MG63 (cell line): ENCODE measurements around the gene CRYZL1. TPM values are rescaled to one million over a fixed set of nuclear protein-coding genes. Genes with fewer than 3 reads are reported as not detected.

Experiments used
- DNase-seq: peaks from one replicate; pipeline ENCODE4 v3.0.0-alpha.2; 2020
- H3K27me3 ChIP-seq: fragments of 250-450 bp; sonication (Bioruptor Pico); 2 replicates; pipeline ENCODE4 v1.5.1; 2020; ENCODE audit warnings: mild to moderate bottlenecking, moderate library complexity
- H3K36me3 ChIP-seq: fragments of 250-450 bp; sonication (Bioruptor Pico); 2 replicates; pipeline ENCODE4 v1.5.1; 2020; ENCODE audit warnings: mild to moderate bottlenecking, moderate library complexity
- H3K4me3 ChIP-seq: fragments of 250-450 bp; sonication (Bioruptor Pico); 2 replicates; pipeline ENCODE4 v1.5.1; 2020; ENCODE audit warnings: mild to moderate bottlenecking, moderate library complexity
- H3K9me3 ChIP-seq: fragments of 250-450 bp; sonication (Bioruptor Pico); 2 replicates; pipeline ENCODE4 v1.5.1; 2020; ENCODE audit warnings: mild to moderate bottlenecking, moderate library complexity
- total RNA-seq: library from RNA; depleted of rRNA; stranded (reverse); fragments of >200 nt; shearing (Covaris generic); gene quantifications from 2 replicates; pipeline ENCODE4 v1.2.3, GENCODE V29; 2014; ENCODE audit warnings: low replicate concordance

The CRYZL1 gene
- total RNA-seq, 1 experiment from 2014 or later: 7.8 TPM

DNA sequence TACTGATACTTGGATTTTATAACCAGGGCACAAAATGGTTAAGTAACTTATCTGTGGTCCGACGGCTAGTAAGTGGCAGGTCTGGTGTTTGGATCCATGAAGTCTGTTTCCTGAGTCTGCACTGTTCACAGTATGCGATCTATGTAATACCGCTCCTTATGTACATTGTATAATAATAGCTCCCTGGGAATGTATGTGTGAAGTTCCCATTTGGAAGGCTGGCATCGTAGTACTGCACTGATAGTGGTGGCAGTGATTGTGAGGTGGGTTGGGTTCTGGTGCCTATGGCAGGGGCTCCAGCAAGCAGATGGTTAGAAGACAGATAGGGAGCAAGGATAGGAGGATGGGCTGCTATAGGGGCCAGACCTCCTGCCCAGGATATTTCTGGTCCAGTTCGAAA is 26.1 kb upstream of the CRYZL1 start:
- no peaks in the 10 kb centered on the region for H3K27me3 ChIP-seq
- H3K4me3 ChIP-seq: no peak overlapping the region
- no peaks in the 10 kb centered on the region for H3K36me3 ChIP-seq
- no peak for DNase-seq
- no peaks in the 10 kb centered on the region for H3K9me3 ChIP-seq

DNA sequence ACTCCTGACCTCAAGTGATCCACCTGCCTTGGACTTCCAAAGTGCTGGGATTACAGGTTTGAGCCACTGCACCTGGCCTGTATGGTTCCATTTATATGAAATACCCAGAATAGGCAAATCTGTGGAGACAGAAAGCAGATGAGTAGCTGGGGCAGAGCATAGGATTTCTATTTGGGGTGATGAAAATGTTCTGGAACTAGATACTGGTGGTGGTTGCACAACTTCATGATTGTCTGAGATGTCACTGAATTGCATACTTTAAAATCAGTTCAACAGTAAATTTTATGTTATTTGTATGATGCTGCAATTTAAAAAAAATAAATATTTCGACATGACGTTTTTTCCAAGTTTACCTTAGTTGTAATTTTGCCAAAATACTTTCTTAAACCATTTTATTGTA is 24.6 kb upstream of the CRYZL1 start:
- Histone ChIP-seq H3K27me3 (no peaks in the 10 kb centered on the region), H3K4me3 (no peak overlapping the region), H3K9me3 (no peaks in the 10 kb centered on the region; the same call in 1 of the 2 replicates), H3K36me3 (no peaks in the 10 kb centered on the region)
- DNase-seq: no peak

DNA sequence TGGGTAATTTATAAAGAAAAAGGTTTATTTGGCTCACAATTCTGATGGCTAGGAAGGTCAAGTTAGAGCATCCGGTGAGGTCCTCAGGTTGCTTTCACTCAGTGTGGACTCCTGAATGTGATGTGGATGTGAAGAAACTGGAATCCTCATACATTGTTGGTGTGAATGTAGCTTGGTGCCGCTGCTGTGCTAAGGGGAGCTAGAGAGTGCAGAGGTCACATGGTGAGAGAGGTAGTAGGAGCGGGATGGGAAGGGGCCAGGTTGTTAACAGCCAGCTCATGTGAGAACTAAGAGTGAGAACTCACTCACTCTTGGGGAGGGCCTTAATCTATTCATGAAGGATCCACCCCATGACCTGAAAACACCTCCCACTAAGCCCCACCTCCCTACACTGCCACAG is 22.6 kb upstream of the CRYZL1 start:
- peaks cover 8% of the 10 kb centered on the region for H3K9me3 ChIP-seq
- no peak overlapping the region for H3K4me3 ChIP-seq
- no peaks in the 10 kb centered on the region for H3K27me3 ChIP-seq
- H3K36me3 ChIP-seq: no peaks in the 10 kb centered on the region
- no peak for DNase-seq

DNA sequence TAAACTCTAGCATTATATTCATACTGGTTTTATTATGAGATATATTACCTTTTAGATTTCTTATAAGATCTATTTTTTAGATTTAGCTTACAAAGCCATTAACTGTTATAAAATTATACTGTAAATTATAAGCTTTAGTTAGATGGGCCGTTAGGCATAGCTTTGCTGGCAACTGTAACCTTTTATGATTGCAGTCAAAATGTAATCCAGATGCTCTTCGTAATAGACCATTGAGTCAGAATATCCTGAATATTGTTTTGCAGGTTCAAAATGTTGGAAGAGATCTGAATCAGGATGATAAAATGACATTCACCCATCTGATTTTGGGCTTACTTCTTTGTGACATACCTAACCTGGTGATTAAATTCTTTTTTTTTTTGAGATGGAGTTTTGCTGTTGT is 21.7 kb upstream of the CRYZL1 start:
- H3K4me3 ChIP-seq: no peak overlapping the region
- no peak for DNase-seq
- H3K9me3 ChIP-seq: peaks cover 8% of the 10 kb centered on the region
- no peaks in the 10 kb centered on the region for H3K27me3 ChIP-seq
- no peaks in the 10 kb centered on the region; the same call in 1 of the 2 replicates for H3K36me3 ChIP-seq

DNA sequence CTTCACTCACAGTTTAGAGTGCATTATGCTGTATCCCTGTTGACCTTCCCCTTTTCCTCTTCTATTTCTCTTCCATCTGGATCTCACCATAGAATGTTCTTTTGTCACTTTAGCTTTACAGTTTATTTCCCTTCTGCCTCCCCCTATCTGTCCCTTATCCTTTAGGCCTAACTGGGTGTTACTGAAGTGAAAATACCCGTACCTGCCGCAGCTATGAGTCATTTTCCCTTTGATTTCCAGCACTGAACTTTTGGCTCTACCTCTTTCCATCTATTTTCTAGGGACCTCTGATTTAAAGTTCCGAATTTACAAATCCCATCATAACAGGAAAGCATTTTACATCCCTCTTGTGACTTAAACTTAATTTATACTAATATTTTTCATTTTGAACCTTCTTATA is 20.5 kb upstream of the CRYZL1 start:
- H3K9me3 ChIP-seq: peaks cover 10% of the 10 kb centered on the region
- H3K27me3 ChIP-seq: no peaks in the 10 kb centered on the region
- no peak for DNase-seq
- no peak overlapping the region for H3K4me3 ChIP-seq
- no peaks in the 10 kb centered on the region; the same call in 1 of the 2 replicates for H3K36me3 ChIP-seq

DNA sequence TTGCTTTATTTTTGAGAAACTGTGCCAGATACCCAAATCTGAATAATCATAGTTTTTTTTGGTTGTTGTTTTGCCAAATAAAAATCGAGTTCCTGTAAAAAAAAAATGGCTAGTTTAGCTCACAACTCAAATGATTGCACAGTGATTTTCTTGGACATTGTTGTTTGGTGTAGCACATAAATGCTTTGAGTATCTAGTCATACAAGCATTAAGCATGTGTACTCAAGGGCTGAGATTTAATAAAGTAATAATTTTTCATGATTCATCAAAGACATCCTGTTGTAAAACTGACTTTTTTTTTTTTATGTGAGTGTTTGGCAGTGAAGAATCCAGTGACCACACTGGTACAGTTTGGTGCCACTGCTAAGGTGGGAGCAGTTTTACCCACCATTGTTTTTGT is 19.6 kb upstream of the CRYZL1 start:
- no peaks in the 10 kb centered on the region for H3K27me3 ChIP-seq
- no peak overlapping the region for H3K4me3 ChIP-seq
- peaks cover 10% of the 10 kb centered on the region for H3K9me3 ChIP-seq
- no peaks in the 10 kb centered on the region; the same call in 1 of the 2 replicates for H3K36me3 ChIP-seq
- no peak for DNase-seq

DNA sequence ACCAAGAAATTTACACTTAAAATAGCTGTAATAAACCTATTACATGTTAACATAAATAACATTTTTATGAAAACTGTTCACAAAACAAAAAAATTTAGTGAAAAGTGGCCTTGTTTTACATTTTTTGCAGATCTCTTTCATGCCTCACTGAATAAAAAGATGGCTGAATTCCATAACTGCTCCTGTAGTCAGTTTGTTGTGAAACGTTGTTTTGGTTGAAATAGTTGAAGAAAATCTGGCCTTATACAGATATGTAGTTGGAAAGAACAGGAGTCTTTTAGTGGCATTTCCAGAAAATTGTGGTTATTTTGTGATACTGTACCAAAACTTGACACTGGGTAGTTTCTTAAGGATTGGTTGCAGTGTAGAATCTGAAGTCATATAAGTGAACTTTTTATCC is 18.9 kb upstream of the CRYZL1 start:
- H3K27me3 ChIP-seq: no peaks in the 10 kb centered on the region
- no peak for DNase-seq
- no peaks in the 10 kb centered on the region; the same call in 1 of the 2 replicates for H3K36me3 ChIP-seq
- H3K9me3 ChIP-seq: peaks cover 10% of the 10 kb centered on the region
- H3K4me3 ChIP-seq: no peak overlapping the region

DNA sequence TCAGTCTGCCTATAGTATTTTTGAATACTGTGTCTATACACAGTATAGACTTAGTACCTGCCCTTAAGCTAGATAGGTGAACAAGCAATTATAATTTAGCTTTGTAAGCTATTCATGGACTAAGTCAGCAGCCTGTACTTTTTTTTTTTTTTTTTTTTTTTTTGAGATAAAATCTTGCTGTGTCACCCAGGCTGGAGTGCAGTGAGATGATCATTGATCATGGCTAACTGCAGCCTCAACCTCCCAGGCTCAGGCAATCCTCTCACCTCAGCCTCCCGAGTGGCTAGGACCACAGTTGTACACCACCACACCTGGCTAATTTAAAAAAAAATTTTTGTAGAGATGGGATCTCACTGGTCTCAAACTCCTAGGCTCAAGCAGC is 18.0 kb upstream of the CRYZL1 start:
- H3K27me3 ChIP-seq: no peaks in the 10 kb centered on the region
- no peak overlapping the region for H3K4me3 ChIP-seq

DNA sequence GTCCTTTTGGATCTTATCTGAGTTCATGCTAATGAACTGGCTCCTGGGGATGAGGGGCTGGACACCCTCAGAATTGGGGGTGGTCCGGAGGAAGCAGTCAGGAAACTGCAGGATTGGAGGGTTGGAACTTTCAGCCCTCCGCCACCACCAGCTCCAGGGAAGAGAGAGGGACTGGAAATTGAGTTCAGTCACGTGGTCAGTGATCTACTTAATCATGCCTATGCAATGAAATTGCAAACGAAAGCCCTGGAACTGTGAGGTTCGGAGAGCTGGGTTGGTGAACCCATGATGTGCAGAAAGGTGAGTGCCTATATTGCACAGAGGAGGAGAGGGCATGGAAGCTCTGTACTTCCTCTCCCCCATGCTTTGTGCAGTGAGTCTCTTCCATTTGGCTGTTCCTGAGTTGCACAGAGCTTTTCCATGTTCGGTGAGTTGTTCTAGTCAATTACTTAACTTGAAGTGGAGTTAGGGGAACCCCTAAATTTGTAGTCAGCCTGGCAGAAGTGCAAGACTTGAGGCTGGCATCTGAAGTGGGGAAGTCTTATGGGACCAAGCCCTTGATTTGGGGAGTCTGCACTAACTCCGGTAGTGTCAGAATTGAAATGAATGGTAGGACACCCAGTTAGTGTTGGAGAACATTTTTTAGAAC is 17.5 kb upstream of the CRYZL1 start:
- no peak for DNase-seq
- Histone ChIP-seq H3K27me3 (no peaks in the 10 kb centered on the region), H3K9me3 (peaks cover 10% of the 10 kb centered on the region), H3K36me3 (no peaks in the 10 kb centered on the region; the same call in 1 of the 2 replicates), H3K4me3 (no peak overlapping the region)

More for the DNA sequence above, 18.0 kb upstream of the CRYZL1 start:
- no peak for DNase-seq
- no peaks in the 10 kb centered on the region; the same call in 1 of the 2 replicates for H3K36me3 ChIP-seq
- peaks cover 10% of the 10 kb centered on the region for H3K9me3 ChIP-seq

DNA sequence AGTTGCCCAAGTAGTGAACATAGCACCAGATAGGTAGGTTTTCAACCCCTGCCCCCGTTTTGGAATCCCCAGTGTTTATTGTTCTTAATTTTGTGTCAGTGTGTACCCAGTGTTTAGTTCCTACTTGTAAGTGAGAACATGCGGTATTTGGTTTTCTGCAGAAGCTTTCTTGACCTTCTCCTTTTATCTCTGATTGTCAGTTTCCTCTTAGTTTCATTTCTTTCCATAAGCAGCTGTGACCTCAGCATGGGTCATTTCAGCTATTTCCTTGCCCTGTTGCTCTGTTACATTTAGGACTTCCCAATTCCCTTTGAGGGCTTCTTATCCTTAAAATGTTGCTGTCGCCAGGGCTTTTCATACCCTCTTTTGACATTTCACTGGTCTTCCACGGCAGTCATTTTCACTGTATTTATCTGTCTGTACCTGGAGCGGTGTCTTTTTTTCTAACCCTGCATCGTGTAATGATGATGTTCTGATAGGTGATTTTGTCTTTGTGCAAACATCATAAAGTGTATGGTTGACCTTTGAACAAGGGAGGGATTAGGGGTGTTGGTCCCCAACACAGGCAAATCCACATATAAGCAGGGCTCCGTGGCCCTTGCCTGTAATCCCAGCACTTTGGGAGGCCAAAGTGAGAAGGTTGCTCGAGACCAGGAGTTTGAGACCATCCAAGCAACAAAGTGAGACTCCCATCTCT is 15.7 kb upstream of the CRYZL1 start:
- no peaks in the 10 kb centered on the region for H3K27me3 ChIP-seq
- H3K9me3 ChIP-seq: peaks cover 10% of the 10 kb centered on the region
- H3K36me3 ChIP-seq: no peaks in the 10 kb centered on the region; the same call in 1 of the 2 replicates
- no peak overlapping the region for H3K4me3 ChIP-seq
- DNase-seq: no peak

DNA sequence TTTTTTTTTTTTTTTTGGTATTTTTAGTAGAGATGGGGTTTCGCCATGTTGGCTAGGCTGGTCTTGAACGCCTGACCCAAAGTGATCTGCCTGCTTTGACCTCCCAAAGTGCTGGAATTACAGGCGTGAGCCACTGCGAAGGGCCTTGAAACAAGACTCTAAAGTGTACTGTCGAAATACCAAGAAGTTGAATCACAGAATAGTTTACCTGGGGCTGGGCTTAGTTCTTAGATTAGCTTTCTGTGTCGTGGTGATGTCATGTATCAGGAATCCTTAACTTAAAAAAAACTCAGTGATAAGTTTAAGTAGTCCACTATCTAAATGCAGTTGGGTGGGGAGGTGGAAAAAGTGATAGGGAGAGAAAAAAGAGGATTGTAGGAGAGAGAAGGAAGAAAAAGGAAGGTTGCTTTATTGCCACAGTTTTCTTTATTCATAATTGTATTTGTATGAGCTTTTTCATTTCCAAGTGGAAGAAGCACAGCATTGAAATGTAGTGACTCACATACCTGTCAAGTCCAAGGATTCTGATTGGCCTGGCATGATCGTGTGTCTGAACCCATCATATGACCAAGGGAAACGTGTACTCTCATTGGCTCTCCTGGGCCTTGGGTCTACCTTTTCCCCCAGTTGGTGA is 14.2 kb upstream of the CRYZL1 start:
- Histone ChIP-seq H3K4me3 (no peak overlapping the region), H3K9me3 (peaks cover 7% of the 10 kb centered on the region), H3K27me3 (no peaks in the 10 kb centered on the region), H3K36me3 (no peaks in the 10 kb centered on the region; the same call in 1 of the 2 replicates)
- peak; percentile 47 for DNase-seq

DNA sequence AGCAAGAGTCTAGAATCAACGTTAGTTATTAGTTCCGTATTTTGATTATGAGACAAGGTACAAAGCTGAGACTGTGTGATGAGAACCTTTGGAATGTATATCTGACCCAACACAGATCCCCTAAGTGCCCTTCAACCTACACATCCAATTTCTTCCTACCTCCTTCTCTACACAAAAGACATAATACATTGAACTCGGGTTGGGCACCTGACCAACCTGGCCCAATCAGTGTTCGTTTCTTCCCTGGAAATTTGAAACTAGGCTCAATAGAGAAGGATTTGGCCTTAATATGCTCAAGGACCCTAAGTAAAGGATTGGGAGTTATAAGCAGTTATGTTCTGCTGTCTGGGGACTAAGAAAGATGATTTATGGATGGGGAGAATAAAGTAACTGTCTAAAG is 12.9 kb upstream of the CRYZL1 start:
- H3K4me3 ChIP-seq: no peak overlapping the region
- 0 out of 2 replicates have a peak, but pooled peaks cover 2% of the 10 kb centered on the region for H3K9me3 ChIP-seq
- H3K36me3 ChIP-seq: no peaks in the 10 kb centered on the region; the same call in 1 of the 2 replicates
- no peak for DNase-seq
- no peaks in the 10 kb centered on the region for H3K27me3 ChIP-seq

DNA sequence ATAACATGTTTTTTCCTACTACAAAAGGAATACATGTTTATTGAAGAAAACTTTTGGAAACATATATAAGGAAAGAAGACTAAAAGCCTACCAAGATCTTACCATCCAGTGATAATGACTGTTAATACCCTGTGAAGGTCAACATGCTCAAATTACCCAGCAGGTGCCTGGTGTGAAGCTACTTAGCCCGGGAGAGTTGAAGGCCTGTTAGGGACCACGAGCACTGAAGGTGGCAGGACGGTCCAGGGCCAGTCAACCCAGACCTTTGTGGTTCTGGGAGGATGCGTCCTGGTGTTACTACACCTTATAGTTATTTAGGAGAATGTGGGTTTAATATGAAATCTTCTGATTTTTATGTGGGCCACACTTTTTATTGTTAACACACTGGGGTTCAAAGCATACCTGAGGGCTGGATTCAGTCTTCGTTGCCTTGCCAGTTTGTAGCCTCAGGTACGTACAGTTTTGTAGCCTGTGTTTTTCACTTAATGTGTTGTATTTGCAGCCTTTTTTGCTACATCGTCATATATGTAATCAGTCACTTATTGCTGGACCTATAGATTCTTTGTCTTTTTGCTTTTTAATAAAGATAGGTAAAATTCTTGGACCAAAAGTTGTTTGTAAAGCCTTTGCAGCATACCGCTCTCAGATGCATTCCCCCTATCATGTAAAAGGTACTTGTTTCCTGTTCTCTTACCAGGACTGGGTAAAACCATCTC is 10.6 kb upstream of the CRYZL1 start:
- no peak for DNase-seq
- no peaks in the 10 kb centered on the region for H3K9me3 ChIP-seq
- H3K36me3 ChIP-seq: no peaks in the 10 kb centered on the region
- H3K4me3 ChIP-seq: no peak overlapping the region
- no peaks in the 10 kb centered on the region for H3K27me3 ChIP-seq

DNA sequence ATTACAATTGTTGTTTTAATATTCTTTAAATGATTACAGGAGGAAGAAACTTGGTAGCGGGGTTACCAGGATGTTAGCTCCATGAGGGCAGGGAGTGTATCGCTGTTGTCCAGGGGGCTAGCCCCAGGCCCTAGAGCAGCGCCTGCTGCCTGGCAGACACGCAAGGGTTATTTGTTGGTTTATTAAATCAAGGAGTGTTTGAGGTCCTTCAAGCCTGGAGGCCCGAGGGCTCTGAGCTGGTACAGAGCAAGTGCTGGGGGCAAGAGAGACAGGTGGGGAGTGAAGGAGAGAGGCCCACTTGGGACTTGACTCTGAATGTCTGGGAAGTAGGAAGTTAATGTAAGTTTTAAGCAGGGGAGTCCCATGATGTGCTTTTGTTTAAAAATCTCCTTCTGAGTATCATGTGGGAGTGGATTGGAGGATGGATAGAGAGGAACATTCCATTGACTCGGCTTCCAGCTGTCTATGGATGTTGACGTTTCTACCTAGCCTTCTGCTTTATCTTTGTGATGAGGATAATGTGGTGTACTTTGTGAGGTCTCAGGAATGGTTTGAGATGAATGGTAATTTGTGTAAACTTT is 9.5 kb upstream of the CRYZL1 start:
- no peak for DNase-seq
- Histone ChIP-seq H3K9me3 (no peaks in the 10 kb centered on the region), H3K27me3 (no peaks in the 10 kb centered on the region), H3K36me3 (no peaks in the 10 kb centered on the region), H3K4me3 (no peak overlapping the region)

DNA sequence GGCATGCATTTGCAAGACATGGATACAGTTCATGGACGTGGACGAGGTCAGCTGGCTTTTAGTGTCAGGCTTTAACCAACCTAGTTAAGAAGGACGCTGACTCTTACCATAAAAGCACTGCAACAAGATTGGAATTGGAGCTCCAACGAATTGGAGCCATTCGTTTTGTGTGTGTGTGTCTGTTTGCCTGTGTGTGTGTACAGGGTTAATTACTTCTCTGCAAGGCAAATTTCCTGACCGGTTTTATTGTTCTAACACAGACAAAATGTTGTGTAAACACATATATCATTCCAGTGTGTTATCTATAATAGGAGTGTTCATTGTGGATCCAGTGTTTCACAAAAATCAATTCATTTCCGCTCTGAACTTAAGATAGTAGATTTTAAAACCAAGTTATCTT is 8.7 kb upstream of the CRYZL1 start:
- no peak overlapping the region for H3K4me3 ChIP-seq
- DNase-seq: no peak
- H3K27me3 ChIP-seq: no peaks in the 10 kb centered on the region
- no peaks in the 10 kb centered on the region for H3K9me3 ChIP-seq
- no peaks in the 10 kb centered on the region for H3K36me3 ChIP-seq

DNA sequence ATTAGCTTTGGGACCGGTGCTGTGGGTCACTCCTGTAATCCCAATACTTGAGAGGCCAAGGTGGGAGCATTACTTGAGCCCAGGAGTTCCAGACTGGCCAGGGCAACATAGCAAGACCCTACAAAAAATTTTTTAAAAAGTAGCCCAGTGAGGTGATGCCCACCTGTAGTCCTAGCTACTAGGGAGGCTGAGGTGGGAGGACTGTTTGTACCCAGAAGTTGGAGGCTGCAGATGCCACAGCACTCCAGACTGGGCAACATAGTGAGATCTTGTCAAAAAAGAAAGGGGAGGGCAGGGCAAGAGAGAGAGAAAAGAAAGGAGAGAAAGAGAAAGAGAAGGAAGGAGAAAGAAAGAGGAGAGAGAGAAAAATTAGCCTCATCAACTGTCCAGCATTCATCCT is 7.0 kb upstream of the CRYZL1 start:
- Histone ChIP-seq H3K9me3 (no peaks in the 10 kb centered on the region), H3K4me3 (no peak overlapping the region), H3K27me3 (no peaks in the 10 kb centered on the region), H3K36me3 (no peaks in the 10 kb centered on the region)
- DNase-seq: no peak

DNA sequence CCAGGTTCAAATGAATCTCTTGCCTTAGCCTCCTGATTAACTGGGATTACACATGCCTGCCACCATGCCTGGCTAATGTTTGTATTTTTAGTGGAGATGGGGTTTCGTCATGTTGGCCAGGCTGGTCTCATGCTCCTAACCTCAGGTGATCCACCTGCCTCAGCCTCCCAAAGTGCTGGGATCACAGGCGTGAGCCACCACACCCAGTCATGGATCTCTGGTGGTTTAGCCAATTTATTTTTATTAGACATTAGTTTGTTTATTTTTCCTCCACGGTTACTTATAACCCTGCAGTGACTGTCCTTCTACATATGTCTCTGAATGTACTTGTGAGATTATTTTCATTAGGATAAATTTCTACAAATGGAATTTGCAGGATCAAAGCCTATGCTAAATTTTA is 6.0 kb upstream of the CRYZL1 start:
- no peak for DNase-seq
- no peaks in the 10 kb centered on the region for H3K9me3 ChIP-seq
- no peak overlapping the region for H3K4me3 ChIP-seq
- no peaks in the 10 kb centered on the region for H3K36me3 ChIP-seq
- H3K27me3 ChIP-seq: no peaks in the 10 kb centered on the region
